Measurements from ENCODE around the gene BCAP29. TPM values are rescaled to one million over a fixed set of nuclear protein-coding genes. Genes with fewer than 3 reads are reported as not detected.

Gene BCAP29
- total RNA-seq, 4 donors from 2014 or later: 36.9 to 107 (median 64.3) TPM

DNA sequence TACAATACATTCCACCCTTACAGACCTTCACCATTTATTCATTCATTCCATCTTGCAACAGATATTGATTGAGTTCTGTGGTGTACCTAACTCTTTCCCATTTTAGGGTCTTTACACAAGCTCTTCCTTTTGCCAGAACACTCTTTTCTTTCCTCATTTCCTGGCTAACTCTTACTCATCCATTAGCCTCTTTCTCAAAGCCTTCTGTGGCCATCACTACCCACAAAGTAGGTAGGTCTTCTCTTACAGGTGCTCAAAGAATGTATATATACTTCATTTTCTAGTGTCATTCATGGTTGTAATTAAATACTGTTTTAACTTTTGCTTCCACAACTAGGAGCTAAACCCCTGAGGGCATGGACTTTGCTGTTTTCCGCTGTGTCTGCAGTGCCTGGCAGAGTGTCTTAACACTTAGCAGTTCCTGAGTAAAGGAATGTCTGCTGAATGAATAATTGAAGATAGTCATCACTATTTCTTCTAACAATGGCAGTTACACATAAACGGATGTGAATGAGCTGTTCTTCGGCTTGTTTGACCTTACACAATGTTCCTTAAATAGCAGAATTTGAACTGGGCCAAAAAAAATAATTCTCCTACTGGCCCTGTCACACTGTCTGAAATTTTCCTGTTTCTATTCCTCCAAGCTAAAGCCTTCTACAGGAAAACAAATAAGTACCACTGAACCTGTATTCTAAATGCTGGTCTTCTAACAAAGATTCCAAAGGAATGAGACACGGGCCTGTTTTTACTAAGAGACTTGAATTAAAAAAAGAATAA lies 15.1 kb downstream of the BCAP29 start:
- TF ChIP-seq, protein P1, sequence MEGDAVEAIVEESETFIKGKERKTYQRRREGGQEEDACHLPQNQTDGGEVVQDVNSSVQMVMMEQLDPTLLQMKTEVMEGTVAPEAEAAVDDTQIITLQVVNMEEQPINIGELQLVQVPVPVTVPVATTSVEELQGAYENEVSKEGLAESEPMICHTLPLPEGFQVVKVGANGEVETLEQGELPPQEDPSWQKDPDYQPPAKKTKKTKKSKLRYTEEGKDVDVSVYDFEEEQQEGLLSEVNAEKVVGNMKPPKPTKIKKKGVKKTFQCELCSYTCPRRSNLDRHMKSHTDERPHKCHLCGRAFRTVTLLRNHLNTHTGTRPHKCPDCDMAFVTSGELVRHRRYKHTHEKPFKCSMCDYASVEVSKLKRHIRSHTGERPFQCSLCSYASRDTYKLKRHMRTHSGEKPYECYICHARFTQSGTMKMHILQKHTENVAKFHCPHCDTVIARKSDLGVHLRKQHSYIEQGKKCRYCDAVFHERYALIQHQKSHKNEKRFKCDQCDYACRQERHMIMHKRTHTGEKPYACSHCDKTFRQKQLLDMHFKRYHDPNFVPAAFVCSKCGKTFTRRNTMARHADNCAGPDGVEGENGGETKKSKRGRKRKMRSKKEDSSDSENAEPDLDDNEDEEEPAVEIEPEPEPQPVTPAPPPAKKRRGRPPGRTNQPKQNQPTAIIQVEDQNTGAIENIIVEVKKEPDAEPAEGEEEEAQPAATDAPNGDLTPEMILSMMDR (IDR thresholded peaks at IDR 0.05): no peak
- no peak for TF ChIP-seq POLR2A (IDR thresholded peaks at IDR 0.05)
- no peaks in the 10 kb centered on the region for H3K27me3 ChIP-seq
- DNase-seq (ENCODE audit: low spot score in 2 of 2): no peak
- no peak overlapping the region for H3K4me3 ChIP-seq
- H3K27ac ChIP-seq: no peak overlapping the region
- peaks cover 3% of the 10 kb centered on the region for H3K4me1 ChIP-seq
- peaks cover 29% of the 10 kb centered on the region for H3K36me3 ChIP-seq
- WGBS: 69% methylated on average over 4 of the region's 4 CpGs
- no peaks in the 10 kb centered on the region for H3K9me3 ChIP-seq

DNA sequence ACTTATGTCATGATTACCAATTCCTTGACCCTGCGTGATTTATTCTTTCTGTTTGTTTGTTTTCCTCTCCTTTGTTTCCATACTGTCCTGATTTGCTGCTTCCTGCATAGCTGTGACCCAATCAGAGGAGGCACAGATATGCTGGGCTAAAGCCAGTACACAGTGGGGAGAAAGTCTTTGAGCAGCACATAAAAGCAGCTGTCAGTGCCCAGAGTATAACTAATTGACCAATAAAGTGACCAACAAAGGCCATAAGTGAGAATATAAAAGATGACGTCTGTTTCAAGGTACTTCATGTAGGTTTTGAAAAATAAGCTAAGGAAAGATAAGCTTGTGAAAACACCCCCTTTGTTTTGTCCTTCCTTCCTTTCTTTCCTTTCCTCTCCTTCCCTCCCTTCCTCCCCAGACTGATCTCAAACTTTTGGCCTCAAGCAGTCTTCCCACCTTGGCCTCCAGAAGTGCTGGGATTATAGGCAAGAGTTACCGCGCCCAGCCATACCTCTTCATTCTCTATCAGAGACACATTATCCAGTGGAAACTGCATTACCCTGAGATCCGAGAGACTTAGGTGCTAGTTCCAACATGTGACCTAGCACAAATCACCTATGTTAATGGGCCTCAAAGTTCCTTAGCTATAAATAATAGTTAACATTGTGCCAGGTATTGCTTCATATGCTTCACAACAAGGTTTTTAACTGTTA lies 17.0 kb downstream of the BCAP29 start:
- no peak overlapping the region for H3K4me3 ChIP-seq
- H3K9me3 ChIP-seq: no peaks in the 10 kb centered on the region
- DNase-seq (ENCODE audit: low spot score in 2 of 2): no peak
- WGBS: 75% methylated on average over 5 of the region's 5 CpGs
- H3K27me3 ChIP-seq: no peaks in the 10 kb centered on the region
- H3K36me3 ChIP-seq: peaks cover 40% of the 10 kb centered on the region
- no peak overlapping the region for H3K27ac ChIP-seq
- no peak for TF ChIP-seq EP300 (IDR thresholded peaks at IDR 0.05)
- TF ChIP-seq, protein P1 (IDR thresholded peaks at IDR 0.05): no peak
- peaks cover 3% of the 10 kb centered on the region for H3K4me1 ChIP-seq

DNA sequence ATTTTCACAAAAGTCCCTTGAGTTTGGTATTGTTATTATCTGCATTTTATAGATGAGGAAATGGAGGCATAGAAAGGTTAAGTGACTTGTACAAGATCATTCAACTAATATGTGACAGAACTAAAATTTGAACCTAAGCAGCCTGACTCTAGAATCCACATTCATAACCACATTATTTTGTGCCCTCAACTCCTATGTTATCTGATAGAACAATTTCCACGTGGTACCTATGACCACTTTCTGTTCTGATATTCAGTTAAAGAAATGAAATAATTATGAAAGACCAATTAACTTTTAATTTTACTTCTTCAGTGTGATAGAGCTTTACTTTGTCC lies 17.5 kb downstream of the BCAP29 start:
- H3K27me3 ChIP-seq: no peaks in the 10 kb centered on the region
- H3K4me3 ChIP-seq: no peak overlapping the region
- WGBS: 91% methylated on average over 1 of the region's 1 CpG
- no peak for DNase-seq (ENCODE audit: low spot score in 2 of 2)
- no peaks in the 10 kb centered on the region for H3K9me3 ChIP-seq
- no peak overlapping the region for H3K27ac ChIP-seq
- peaks cover 3% of the 10 kb centered on the region for H3K4me1 ChIP-seq
- TF ChIP-seq EP300 (IDR thresholded peaks at IDR 0.05): no peak
- TF ChIP-seq, protein P1 (IDR thresholded peaks at IDR 0.05): no peak
- TF ChIP-seq POLR2A (IDR thresholded peaks at IDR 0.05): no peak
- TF ChIP-seq POLR2AphosphoS5 (IDR thresholded peaks at IDR 0.05): no peak
- peaks cover 40% of the 10 kb centered on the region for H3K36me3 ChIP-seq

DNA sequence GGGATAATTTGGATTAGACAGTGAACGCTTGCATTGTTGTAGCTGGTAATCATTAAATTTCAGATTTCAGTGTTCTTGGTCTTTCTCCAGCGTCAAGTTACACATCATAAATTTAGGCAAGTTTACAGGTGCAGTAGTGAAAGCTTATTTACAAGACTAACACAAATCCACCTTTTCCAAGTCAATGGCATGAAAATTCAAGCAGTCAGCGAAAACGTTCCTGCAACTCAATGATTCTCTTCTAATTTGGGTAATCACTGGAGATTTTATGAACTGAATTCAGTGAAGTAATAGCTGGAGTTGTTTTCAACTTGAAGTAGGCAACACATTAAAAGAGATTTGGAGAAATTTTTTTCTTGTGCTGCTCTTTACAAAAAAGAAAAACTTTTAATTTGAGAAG lies 17.9 kb downstream of the BCAP29 start:
- Histone ChIP-seq H3K27me3 (no peaks in the 10 kb centered on the region), H3K4me3 (no peak overlapping the region), H3K27ac (no peak overlapping the region), H3K4me1 (peaks cover 3% of the 10 kb centered on the region), H3K9me3 (no peaks in the 10 kb centered on the region), H3K36me3 (peaks cover 40% of the 10 kb centered on the region)
- DNase-seq (ENCODE audit: low spot score in 2 of 2): no peak
- 79% methylated on average over 4 of the region's 4 CpGs for WGBS
- TF ChIP-seq EP300 (IDR thresholded peaks at IDR 0.05) (no peak), POLR2A (IDR thresholded peaks at IDR 0.05) (no peak), POLR2AphosphoS5 (IDR thresholded peaks at IDR 0.05) (no peak)
- TF ChIP-seq, protein P1 (IDR thresholded peaks at IDR 0.05): no peak

DNA sequence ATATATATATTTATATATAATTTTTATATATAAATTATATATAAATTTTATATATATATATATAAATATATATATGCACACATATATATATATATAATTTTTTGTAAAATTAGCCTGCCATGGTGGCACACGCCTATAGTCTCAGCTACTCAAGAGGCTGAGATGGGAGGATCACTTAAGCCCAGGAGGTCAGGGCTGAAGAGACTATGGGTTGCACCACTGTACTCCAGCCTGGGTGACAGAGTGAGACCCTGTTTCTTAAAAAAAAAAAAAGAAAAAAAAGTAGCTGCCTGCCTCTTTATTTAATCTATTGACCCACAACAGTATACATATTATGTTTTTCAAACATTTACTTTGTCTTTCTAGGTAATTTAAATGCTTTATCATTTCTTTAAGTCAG lies 19.2 kb downstream of the BCAP29 start:
- no peaks in the 10 kb centered on the region for H3K27me3 ChIP-seq
- H3K27ac ChIP-seq: no peak overlapping the region
- H3K4me1 ChIP-seq: peaks cover 3% of the 10 kb centered on the region
- peaks cover 34% of the 10 kb centered on the region for H3K36me3 ChIP-seq
- TF ChIP-seq, protein P1 (IDR thresholded peaks at IDR 0.05): no peak
- no peak for TF ChIP-seq POLR2A (IDR thresholded peaks at IDR 0.05)
- no peak for TF ChIP-seq EP300 (IDR thresholded peaks at IDR 0.05)
- TF ChIP-seq POLR2AphosphoS5 (IDR thresholded peaks at IDR 0.05): no peak
- 95% methylated on average over 1 of the region's 1 CpG for WGBS
- DNase-seq (ENCODE audit: low spot score in 2 of 2): no peak
- H3K4me3 ChIP-seq: no peak overlapping the region
- no peaks in the 10 kb centered on the region for H3K9me3 ChIP-seq

All from suprapubic skin (tissue), 4 donors.